SK-N-DZ (cell line): ENCODE data around the gene ARHGAP29.

Experiments used
- DNase-seq: peaks from one replicate; pipeline ENCODE4 v3.0.0-alpha.2; 2015; ENCODE audit warnings: low spot score

The ARHGAP29 gene

GRCh38 chr1:94235189-94236012, 2.0 kb downstream of the ARHGAP29 start:
- DNase-seq = no peak

GRCh38 chr1:94234615-94235014, 2.8 kb downstream of the ARHGAP29 start:
- DNase-seq = no peak

- no peak for DNase-seq
Observed at GRCh38 chr1:94231746-94232145, 5.6 kb downstream of the ARHGAP29 start.

- DNase-seq = no peak
Observed at GRCh38 chr1:94230920-94231319, 6.5 kb downstream of the ARHGAP29 start.

GRCh38 chr1:94228640-94229375, 8.6 kb downstream of the ARHGAP29 start:
- DNase-seq = no peak

- DNase-seq = no peak
Observed at GRCh38 chr1:94227624-94228023, 9.8 kb downstream of the ARHGAP29 start.

- DNase-seq = no peak
Observed at GRCh38 chr1:94225845-94226244, 11.5 kb downstream of the ARHGAP29 start.

- no peak for DNase-seq
Observed at GRCh38 chr1:94218332-94218731, 19.1 kb downstream of the ARHGAP29 start.

GRCh38 chr1:94215955-94216354, 21.4 kb downstream of the ARHGAP29 start:
- DNase-seq = no peak

GRCh38 chr1:94209982-94210381, 27.4 kb downstream of the ARHGAP29 start:
- no peak for DNase-seq

GRCh38 chr1:94209425-94209824, 28.0 kb downstream of the ARHGAP29 start:
- DNase-seq = no peak

- DNase-seq = no peak
Observed at GRCh38 chr1:94207695-94208094, 29.7 kb downstream of the ARHGAP29 start.

GRCh38 chr1:94205639-94206038, 31.7 kb downstream of the ARHGAP29 start:
- DNase-seq = no peak

- no peak for DNase-seq
Observed at GRCh38 chr1:94202241-94202640, 35.1 kb downstream of the ARHGAP29 start.

- DNase-seq = no peak
Observed at GRCh38 chr1:94199398-94199797, 38.0 kb downstream of the ARHGAP29 start.

GRCh38 chr1:94194079-94194865, 43.1 kb downstream of the ARHGAP29 start:
- DNase-seq = no peak

- DNase-seq = no peak
Observed at GRCh38 chr1:94193128-94193527, 44.3 kb downstream of the ARHGAP29 start.

- no peak for DNase-seq
Observed at GRCh38 chr1:94191216-94191615, 46.2 kb downstream of the ARHGAP29 start.

- DNase-seq = no peak
Observed at GRCh38 chr1:94186946-94187345, 50.4 kb downstream of the ARHGAP29 start.

GRCh38 chr1:94183197-94183815, 54.1 kb downstream of the ARHGAP29 start:
- DNase-seq = no peak

GRCh38 chr1:94182191-94182590, 55.2 kb downstream of the ARHGAP29 start:
- no peak for DNase-seq

GRCh38 chr1:94180650-94181049, 56.7 kb downstream of the ARHGAP29 start:
- DNase-seq = no peak
